Sciatic nerve (tissue), 2 donors: ENCODE data around the gene ZNF292. TPM values are rescaled to one million over a fixed set of nuclear protein-coding genes. Genes with fewer than 3 reads are reported as not detected.
"Not testable (repeated sequence)": the region's sequence is repeated elsewhere in the genome, so short reads cannot be mapped to it uniquely, and the experiment has no call there.

Experiments
- ATAC-seq: fragments of 200-7000 bp; cut with Tn5 transposase; one replicate; pipeline ENCODE4 v1.9.1; 2020; ENCODE audit warnings: mild to moderate bottlenecking, moderate library complexity
- DNase-seq: peaks from one replicate; pipeline ENCODE4 v3.0.0-alpha.2; 2020; ENCODE audit warnings: low spot score
- intact Hi-C: fragments of 100-400 bp; cut with DNase I; formaldehyde crosslinking; loops from one replicate; pipeline ENCODE4 v1.14.2; 2022
- total RNA-seq: library from RNA; stranded (reverse); fragmentation: NEBNext Ultra II Directional; extraction: Animal tissue kit (Norgen Biotek cat#: 25700); gene quantifications from one replicate; pipeline ENCODE4 v1.2.1, GENCODE V29; 2021
- donor health status: DM: no; HTN: no; CAD: no.
- donor health status: DM: no; HTN: no; CAD: no.

Gene ZNF292
- total RNA-seq, 1 donor from 2014 or later: 96.2 TPM

DNA sequence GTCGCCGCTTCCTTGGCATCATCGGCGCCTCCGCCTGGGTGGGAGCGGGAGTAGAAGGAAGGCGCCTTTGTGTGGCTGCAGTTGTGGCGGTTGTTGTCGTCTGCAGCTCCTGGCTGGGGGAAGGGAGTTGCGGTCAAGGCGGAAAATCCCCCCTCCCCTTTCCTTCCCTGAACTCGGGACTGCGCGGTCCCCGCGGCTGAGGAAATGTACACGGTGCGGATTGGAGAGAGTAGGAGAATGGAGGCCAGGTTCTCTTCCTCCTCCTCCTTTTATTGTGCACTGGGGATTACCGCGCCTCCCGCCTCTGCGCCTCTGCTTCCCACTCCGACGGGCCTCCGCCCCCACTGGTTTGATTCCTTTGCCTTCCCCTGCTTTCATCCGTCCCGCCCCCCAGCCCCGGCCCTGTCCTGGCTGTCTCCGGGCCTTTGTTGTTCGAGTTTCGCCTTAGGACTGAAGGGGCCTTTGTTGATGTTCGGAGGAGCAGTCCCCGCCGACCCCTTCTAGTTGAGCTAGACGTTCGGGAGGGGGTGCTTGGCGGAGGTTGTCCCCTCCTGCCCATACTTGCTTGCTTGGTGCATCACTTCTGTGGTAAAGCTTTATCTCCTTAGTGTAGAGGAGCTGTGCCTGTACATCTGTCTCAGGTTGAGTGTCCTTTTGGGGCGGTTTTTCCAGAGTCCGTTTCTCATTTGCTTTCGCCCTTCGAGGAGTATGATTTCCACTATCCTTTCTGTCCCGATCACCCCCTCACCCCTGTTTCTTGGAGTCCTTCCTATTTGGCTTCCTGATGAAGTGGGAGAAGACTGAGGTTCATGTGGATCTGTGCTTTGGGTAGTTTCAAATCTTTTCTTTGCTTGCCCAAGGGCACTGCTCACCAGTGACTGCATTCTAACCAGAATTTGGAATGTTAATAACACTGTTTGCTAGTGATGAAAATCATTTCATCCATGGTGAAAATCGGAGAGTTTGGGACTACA is 764 bp downstream of the ZNF292 start:
- intact Hi-C loops: no loop called here
- DNase-seq: peak; percentile 77
- peak; percentile 29 for ATAC-seq

DNA sequence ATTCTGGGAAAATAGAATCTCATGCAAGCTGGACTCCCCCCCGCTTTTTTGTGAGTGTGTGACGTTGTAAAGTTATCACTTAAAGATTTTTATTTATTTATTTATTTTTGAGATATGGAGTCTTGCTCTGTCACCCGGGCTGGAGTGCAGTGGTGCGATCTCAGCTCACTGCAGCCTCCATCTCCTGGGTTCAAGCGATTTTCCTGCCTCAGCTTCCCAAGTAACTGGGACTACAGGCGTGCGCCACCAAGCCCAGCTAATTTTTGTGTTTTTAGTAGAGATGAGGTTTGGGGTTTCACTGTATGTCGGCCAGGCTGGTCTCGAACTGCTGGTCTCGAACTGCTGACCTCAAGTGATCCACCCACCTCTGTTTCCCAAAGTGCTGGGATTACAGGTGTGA is 2.2 kb downstream of the ZNF292 start:
- intact Hi-C loops, ATAC-seq, DNase-seq: not testable (repeated sequence)

DNA sequence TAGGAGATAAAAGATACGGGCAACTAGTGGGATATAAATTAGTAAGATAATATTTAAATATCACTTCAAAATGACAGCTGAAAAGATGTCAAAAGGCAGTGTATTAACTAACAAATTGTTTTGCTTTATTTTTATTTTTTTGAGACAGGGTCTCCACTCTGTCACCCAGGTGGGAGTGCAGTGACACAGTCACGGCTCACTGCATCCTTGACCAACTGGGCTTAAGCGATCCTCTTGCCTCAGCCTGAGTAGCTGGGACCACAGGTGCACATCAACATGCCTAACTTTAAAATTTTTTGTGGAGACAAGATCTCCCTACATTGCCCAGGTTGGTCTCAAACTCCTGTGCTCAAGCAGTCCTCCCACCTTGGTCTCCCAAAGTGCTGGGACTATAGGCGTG is 5.9 kb downstream of the ZNF292 start:
- intact Hi-C loops: no loop called here
- DNase-seq (no peak), ATAC-seq (no peak)

DNA sequence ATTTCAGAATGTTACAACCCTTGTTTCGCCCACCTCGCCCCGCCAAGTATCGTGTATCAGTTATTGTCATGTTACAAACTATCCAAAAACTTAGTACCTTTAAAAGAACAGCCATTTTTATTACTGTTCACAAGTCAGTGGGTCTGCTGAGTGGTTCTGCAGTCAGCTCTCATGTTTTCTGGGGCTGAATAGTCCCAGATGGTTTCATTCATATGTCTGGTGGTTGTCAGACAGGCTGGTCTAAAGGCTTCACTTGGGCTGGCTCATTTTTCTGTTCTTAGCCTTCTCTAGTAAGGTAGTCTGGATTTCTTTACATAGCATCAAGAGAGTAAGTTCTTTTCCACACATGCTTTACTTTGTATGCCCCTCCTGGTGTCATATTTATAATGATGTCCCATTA is 8.6 kb downstream of the ZNF292 start:
- intact Hi-C loops: no loop called here
- ATAC-seq (no peak), DNase-seq (no peak)

DNA sequence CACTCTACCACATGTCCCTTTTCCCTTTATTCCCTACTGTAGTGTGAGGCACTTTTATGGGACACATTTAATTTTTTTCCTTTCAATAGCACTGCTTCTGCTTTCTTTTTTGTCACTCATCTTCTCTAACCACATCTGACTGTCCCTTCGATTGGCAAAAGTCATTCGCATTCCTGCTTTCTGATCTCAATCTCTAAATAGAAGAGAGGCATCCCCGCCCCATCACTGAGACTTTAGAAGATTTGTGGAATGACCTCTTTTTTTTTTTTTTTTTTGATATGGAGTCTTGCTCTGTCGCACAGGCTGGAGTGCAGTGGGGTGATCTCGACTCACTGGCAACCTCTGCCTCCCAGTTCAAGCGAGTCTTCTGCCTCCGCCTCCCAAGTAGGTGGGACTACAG is 9.1 kb downstream of the ZNF292 start:
- no peak for ATAC-seq
- DNase-seq: no peak
- intact Hi-C loops: no loop called here

DNA sequence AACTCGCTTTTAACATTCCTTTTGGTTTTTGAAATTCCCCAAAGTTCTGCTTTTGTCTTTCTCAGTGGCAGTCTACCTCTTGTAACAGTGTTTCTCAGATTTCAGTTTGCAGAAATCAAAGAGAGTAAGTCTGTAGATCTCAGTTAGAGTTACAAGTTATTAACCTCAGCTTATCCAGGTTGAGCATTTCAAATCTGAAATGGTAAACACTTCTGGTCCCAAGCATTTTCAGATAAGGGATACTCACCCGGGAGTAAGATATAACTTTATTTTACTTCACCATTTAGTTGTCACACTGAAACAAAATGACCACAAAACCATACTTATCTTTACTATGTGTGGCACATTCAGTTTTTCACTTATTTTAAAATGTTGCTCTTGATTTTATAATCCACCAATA is 9.8 kb downstream of the ZNF292 start:
- intact Hi-C loops: no loop called here

DNA sequence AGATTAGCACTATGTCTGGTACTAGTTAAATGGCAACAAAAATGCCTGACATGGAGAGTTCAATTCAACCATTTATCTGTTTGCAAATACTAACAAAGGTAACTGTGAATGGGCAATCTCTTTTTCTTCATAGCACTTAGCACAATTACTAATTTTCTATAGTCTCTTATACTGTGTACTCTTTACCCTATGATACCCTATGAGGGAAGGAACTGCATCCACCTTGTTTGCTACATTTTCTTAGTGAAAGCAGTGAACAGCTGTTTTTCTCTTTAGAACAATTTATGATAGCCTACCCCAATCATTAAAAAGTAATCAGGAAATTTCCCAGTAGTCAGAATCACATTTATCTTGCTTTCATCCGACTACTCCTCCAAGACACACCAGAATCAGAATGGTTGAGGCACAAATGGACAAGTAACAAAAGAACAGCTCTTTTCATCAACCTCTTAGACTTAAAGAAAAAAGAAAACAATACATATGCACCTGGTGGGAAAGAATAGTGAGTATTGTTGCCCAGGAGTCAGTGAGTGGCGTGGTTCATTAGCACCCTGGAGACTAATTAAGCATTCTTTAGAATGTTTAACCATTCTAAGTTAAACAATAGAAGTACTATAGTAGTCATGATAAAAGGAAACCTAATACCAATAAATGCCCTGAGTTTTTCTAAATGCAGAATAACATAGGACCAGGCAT is 16.7 kb downstream of the ZNF292 start:
- intact Hi-C loops: no loop called here
- DNase-seq (no peak), ATAC-seq (no peak)

More for the DNA sequence above, 9.8 kb downstream of the ZNF292 start:
- no peak for DNase-seq
- ATAC-seq: no peak

DNA sequence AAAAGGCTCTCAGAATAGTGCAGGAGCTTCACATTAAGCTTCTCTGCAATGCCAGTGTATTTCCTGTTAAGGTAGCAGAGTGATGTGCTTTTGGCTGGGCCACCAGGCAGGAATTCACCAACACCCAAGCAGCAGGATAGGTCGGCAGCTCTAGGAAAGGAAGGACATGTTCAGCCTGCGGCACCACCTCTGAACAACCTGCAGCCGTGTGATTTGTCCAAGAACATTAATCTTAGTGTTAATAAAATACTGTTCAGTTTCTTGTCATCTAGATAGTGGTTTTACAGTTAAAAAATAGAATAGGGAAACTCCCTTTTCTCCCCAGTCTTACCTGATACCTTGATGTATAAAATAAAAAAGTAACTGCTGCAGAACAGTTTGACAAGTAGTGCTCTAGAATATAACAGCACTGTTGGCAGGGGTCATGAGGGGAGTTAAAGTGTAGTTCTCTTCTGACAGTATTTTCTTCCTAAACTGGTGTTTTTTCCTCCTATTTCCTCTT is 18.8 kb downstream of the ZNF292 start:
- ATAC-seq (no peak), DNase-seq (no peak)
- intact Hi-C loops: no loop called here

DNA sequence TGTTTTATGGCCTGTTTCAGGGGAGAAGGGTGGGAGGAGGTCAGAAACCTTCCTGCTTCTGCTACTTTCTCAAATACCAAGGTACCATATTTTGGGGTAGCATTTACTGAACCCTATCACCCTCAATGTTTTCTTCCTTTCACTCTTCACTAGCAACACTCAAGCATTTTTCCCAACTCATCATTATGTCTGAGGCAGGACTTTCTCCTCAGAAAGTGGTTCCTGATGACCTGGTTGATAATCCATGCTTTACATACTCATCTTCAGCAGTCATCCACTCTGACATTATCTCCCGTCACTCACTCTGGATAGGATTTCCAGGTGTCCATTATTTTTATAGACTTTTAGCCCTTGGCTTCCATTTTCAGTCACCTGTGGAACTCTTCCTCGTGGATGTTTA is 21.1 kb downstream of the ZNF292 start:
- intact Hi-C loops: no loop called here
- no peak for DNase-seq
- ATAC-seq: no peak

DNA sequence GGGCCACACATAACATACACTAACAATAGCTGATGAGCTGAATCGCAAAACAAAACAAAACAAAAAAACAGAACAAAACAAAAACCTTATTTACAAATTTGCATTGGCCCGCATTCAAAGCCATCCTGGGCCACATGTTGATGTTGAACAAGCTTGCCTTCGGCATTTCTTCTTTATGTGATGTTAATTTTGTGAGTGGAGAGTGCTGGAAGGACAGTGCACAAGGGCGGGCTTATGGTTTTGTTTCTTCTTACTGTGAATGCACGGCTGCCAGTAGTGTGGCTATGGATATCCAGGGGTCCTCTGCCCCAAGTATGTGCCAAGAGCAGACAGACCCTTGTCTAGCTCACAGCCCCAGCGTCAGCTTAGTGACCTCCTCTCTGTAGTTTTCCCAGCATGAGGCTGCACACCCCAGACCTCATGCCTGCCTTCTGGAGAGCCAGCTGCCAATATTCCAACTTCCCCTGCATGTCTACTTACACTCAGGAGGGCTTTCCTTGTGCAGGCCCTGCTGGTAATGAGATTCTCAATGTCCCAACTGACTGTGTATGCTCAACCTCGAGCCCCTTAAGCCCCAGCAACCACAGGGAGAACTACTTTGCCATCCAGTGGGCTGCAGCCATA is 24.9 kb downstream of the ZNF292 start:
- no peak for ATAC-seq
- DNase-seq: no peak
- intact Hi-C loops: no loop called here

DNA sequence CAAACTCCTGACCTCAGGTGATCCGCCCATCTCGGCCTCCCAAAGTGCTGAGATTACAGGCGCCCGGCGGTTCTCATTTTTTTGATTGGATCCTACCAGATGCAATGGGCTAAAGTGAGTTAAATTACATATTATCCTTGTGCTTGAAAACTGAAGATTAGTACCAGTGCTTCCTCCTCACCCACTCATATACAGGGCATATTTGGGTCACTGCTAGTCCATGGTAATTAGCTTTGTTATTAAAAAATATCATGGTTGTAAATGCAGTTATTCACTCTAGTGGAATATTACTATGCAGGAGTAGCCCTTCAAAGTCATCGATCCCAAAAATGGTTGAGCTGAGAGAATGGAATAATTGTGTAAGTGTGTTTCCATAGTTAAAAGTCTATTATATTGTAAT is 26.5 kb downstream of the ZNF292 start:
- DNase-seq: no peak
- intact Hi-C loops: no loop called here
- no peak for ATAC-seq

DNA sequence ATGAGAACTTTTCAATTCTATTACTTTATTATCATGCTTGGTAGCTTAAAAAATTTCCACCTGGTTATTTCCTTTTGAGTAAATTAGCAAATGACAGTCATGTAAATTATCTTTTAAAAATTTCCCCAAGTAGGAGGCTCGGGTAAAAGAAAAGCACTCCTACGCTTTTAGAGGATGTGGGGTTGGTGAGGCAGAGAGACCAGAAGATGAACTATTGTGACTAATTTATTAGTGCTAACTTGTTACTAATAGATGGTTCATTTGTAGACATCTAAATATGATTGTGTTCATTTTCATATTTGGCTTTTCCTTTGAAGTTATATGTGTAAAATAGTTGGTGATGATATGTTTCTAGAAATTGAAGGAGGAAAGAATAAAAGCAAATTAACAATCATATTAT is 27.0 kb downstream of the ZNF292 start:
- DNase-seq: no peak
- intact Hi-C loops: no loop called here
- ATAC-seq: no peak

DNA sequence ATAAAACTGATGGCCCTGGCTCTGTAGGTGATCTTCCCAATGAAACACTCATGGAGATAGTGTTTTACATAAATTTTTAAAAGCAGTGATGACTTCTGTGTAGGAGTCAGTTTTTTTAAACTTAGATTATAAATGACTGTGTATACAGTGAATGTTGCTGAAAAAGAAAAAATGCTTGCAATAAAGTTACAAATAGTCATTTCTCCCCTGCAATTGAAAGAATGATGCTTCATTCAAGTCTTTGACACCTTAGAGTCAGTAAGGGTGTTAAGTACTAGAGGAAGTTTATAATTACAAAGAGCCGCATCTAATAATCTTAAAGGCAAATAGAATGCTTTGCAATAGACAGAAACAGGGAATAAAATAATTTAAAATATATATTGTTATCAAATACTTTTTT is 27.6 kb downstream of the ZNF292 start:
- intact Hi-C loops: no loop called here
- DNase-seq: no peak
- no peak for ATAC-seq

DNA sequence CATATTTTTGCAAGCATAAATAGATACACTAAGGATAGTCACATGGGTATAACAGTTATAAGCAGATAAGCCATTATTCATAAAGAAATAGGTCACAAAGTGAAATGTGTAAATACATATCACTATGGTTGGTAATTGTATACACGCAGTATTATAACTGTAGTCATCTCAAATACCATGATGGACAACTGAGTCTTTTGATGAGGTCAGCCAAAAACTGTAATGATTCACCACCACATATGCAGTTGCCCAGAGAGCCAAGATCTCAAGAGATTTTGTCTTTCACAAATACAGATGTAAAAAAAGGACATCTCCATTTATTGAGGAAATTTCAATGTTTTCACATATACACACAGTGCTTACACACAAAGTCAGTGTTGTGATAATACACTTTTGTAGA is 28.3 kb downstream of the ZNF292 start:
- intact Hi-C loops: no loop called here
- no peak for DNase-seq

DNA sequence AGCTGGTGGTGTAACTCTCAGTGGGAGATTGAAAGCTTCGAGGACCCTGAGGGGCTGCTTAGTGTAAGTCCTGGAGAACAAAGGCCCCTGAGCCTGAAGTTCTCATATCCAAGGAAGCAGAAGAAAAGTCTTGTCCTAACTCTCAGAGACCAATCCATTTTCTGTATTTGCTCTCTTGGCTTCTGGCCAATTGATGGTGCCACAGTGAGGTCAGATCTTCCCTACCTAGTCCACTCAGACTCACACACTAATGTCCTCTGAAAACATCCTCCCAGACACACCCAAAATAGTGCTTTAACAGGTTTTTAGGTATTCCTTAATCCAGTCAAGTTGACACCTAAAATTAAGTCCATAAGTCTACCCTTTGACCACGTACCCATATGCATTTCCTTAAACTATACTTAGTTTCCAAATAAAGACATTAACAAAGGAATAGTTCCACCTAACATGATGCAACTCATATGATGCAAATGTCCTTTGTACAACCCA is 29.4 kb downstream of the ZNF292 start:
- no peak for ATAC-seq
- DNase-seq: no peak
- intact Hi-C loops: no loop called here

More for the DNA sequence above, 28.3 kb downstream of the ZNF292 start:
- no peak for ATAC-seq

DNA sequence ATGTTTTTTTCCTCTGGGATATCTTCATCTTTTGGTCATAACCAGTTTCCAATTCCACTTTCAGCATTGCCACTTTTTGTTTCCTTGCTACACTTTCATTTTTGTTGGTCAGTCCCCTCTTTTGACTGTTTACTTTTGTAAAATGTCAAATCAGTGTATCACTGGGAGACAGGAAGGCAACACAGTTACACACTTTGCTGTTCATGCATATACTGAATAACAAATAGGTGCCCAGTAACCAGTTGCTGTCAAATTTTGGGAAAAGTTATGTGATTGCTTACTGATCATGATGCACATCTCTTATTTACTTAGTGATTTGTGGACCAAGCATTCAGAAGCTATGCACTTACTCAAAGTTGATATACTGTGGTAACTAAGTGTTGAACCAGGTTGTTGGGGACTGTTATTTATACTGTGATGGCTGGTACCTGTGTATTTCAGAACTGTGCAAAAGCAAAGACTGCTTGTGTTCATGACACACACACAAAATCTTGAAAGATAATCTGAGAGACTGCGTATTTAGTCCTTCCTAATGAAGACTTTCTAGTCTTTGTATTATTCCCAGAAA is 41.0 kb downstream of the ZNF292 start:
- DNase-seq (no peak), ATAC-seq (no peak)
- intact Hi-C loops: no loop called here

DNA sequence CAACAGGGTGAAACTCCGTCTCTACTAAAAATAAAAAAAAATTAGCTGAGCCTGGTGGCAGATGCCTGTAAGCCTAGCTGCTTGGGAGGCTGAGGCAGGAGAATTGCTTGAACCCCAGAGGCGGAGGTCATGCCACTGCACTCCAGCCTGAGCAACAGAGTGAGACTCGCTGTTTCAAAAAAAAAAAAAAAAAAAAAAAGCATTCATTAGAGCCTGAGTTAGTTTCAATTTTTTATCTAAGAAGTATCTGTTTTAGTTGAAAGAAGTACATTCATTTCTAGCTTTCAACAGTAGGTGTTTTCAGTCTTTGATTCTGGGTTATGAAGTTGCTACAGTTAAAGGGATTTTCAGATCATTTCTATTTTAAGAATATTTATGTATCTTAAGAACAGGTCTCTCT is 42.2 kb downstream of the ZNF292 start:
- no peak for DNase-seq
- intact Hi-C loops: no loop called here
- ATAC-seq: no peak

DNA sequence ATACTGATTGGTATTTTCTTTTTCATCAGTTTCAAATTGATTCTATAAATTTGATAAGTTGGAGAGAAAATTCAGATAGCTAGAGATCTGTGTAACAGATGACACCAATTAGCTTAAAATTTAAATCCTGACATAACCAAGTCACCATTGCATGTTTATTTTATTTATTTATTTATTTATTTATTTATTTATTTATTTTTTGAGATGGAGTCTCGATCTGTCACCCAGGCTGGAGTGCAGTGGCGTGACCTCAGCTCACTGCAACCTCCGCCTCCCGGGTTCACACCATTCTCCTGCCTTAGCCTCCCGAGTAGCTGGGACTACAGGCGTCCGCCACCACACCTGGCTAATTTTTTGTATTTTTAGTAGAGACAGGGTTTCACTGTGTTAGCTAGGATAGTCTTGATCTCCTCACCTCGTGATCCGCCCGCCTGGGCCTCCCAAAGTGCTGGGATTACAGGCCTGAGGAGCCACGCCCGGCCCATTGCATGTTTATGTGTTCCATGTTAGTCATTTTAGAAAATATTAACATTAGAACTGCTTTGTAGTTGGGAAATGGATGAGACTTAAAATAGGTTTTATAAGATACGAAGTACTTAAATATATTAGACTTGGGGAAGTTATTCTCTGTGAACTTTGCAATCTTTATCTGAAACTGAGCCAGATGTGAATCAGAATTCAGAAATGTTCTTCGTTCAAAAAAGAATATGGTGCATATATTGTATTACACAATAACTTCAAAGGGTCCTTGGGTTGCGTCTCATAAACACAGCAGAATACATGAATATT is 42.9 kb downstream of the ZNF292 start:
- DNase-seq, intact Hi-C loops, ATAC-seq: not testable (repeated sequence)
